HTERT RPE-1 (cell line): ENCODE measurements around the gene MEX3A.
"Not testable (repeated sequence)": the region's sequence is repeated elsewhere in the genome, so short reads cannot be mapped to it uniquely, and the experiment has no call there.

Experiments
- in situ Hi-C: fragments of 300-500 bp; cut with MboI; formaldehyde crosslinking; loops from 4 replicates; pipeline ENCODE4 v1.14.3; 2020; ENCODE audit warnings: low sequenced_read_pairs

MEX3A gene

DNA sequence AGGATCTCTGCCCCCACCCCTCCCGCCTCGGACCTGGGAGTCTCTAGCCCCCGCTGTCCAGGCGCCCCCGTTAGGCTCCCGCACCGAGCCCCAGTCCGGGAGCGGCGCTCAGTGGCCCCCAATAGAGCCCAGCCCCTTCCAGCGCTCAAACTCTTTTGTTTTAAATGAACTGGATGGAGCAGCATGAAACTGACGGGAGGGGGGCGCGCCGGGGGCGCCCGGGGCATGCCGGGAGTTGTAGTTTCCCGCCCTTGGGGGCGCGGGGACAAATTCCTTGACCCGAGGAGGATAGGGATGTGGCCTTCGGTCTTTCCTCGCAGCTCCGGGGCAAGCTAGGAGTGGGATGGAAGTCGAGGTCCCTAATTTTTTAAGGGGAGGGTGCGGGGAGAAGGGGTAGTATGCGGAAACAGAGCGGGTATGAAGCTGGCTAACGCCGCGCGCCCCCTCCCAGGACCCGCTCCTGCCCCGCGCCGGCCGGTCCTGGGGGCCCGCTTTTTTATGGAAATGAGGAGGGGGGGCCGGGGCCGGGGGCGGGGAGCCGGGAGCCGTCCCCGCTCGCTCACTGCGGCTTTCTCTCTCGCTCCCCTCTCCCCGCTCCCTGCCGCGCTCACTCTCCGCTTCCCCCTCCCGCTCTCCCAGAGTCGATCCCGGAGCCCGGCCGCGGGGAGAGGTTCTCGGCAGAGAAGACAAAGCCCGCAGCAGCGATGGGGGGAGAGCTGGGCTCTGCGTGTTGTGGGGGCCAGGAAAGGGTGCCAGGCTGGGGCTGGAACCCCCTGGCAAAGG lies at the start of gene MEX3A:
Gene MEX3A (minus strand): TSS at position 157 of the 783 bp plus-strand sequence. CDS start 467 bp downstream, outside the sequence.
- in situ Hi-C loops, result no loop called here

DNA sequence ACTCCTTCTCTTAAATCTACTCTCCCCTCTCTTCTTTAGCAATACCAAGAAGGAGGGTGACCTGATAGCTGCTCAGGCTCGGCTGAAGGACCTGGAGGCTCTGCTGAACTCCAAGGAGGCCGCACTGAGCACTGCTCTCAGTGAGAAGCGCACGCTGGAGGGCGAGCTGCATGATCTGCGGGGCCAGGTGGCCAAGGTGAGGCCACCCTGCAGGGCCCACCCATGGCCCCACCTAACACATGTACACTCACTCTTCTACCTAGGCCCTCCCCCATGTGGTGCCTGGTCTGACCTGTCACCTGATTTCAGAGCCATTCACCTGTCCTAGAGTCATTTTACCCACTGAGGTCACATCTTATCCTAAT lies 48.3 kb upstream of the MEX3A start:
- in situ Hi-C loops, result no loop called here

- in situ Hi-C loops, result no loop called here
Observed at GRCh38 chr1:156129687-156130577, 47.7 kb upstream of the MEX3A start.

DNA sequence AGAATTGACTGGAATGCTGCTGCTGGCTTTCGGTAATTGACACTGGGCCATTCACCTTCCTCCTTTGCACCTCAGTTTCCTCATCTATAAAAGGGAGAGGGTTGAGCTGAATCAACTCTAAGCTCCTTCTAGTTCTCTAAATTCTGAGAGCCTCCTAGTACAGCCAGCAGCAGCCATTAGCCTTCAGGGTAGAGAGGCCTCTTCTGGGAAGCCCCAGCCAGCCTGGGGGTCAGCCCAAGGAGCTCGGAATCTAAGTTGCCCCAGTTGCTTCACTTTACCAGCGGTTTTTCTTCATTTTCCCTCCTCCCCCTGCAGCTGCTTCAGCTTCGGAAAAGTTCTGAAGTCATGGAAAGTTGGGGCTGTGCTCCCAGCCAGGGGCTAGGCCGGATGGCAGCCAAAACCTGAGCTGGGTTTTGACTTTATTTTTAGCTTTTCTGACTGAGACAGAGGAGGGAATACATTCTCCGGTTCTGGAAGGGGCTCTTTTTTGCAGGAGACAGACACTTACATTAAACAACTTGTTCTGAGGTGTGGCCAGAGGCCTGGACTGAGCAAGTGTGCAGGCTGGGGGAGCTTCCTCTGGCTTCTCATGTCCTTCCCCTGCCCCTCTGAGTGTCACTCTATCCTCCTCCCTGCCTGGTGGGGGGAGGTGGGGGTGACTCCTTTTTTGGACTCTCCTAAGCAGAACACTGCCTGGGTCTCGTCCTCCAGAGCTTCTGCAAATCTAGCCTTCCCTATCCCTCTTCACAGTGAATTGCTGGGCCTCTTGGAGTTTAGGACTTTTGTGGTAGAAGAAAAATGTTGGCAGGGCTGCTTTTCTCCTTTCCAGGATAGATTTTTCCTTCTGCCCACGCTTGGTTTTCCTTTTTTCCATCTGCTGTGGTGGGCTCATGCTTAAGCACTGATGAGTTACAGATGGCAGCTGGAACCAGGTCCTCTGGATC lies 46.7 kb upstream of the MEX3A start:
- in situ Hi-C loops, result no loop called here

GRCh38 chr1:156128308-156128653 lies 46.0 kb upstream of the MEX3A start:
- in situ Hi-C loops, result no loop called here

- in situ Hi-C loops, result no loop called here
Observed at GRCh38 chr1:156126630-156127534, 44.6 kb upstream of the MEX3A start.

- in situ Hi-C loops, result no loop called here
Observed at GRCh38 chr1:156126043-156126629, 43.9 kb upstream of the MEX3A start.

- in situ Hi-C loops, result not testable (repeated sequence)
Observed at GRCh38 chr1:156125544-156125943, 43.3 kb upstream of the MEX3A start.

DNA sequence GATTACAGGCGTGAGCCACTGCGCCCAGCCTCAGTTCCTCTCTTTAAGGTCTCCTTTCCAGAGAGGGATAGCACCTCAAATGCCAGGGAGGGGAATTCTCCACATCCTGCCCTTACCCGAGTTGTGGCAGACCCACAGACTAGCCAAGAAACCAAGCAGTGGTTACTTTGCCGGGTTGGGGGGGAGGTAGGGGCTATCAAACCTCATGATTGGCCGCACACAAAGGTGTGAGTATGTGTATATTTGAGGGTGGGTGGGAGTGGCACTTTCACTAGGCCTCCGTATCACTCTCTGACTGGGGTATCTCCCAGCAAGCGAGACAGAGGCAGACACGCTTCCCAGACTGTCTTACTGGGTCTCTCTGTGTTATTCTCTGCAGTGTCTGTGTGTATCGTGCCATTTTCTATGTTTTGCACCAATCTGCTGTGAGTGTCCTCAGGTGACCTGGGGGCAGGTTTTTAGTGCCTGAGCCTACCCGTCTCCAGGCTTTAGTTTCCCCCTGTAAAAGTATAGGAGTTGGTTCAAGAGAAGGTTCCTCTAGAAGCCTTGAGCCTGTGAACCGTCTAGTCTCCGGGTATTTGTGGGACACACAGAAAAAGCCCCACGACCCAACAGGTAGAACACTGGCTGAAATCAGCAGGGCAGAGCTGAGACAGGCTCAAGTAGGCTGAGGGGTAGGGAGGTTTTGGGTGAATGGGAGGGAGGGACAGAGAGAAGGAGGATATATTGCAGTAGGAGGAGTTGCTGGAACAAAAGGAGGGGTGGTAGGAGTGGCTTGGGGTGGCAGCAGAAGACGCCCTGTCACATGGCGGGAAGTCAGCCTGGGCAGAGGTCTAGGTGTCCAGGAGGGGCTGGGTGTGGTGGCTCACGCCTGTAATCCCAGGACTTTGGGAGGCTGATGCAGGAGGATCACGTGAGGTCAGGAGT lies 42.6 kb upstream of the MEX3A start:
- in situ Hi-C loops, result no loop called here

- in situ Hi-C loops, result no loop called here
Observed at GRCh38 chr1:156123356-156124196, 41.3 kb upstream of the MEX3A start.

DNA sequence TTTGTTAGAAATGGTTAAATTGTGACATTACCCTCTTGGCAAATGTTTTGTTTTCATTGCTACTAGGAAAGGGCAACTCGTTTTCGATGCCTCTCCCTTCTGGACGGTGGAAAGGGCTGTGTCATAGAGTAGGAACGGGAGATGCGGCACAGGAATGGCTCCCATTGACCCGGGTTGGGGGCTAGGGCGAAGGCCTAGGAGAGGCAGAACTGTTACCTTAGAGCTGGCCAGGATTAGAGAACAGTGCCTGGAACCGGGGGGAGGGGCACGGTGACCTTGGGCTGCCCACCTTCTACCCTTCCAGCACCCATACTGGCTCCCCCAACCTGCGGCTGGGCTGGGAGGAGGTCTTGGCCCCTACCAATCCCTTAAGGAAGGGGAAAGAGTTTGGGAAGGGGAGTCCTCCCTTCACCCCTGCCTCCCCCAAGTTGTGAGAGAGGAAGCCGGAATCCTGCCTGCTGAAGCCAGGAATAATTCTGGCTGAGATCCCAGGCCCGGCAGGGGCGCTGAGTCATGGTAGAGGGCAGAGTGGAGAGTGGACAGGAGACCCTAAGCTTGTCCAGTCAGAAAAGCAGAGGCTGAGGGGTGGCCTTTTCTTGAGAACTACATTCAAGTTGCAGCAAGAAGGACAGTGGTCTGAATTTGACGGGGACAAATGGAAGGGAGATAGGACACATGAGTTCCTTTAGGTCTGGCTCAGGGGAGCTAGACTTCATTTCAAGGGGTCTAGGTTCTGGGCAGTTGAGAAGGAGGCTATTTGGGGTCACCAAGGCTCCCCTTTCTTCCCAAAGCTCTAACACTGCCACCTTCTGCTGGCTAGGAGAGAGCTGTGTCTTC lies 40.5 kb upstream of the MEX3A start:
- in situ Hi-C loops, result no loop called here

GRCh38 chr1:156122086-156122485 lies 39.8 kb upstream of the MEX3A start:
- in situ Hi-C loops, result no loop called here

GRCh38 chr1:156121457-156121856 lies 39.2 kb upstream of the MEX3A start:
- in situ Hi-C loops, result no loop called here

DNA sequence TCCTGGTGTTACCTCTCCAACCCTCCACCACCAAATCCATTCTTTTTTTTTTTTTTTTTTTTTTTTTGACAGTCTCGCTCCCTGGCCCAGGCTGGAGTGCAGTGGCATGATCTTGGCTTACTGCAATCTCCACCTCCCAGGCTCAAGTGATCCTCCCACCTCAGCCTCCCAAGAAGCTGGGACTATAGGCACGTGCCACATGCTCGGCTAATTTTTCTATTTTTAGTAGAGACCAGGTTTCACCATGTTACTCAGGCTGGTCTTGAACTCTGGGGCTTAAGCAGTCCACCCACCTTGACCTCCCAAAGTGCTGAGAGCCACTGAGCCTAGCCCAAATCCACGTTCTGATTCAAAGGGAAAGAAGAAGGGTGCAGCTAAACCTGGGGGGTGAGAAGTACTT lies 38.7 kb upstream of the MEX3A start:
- in situ Hi-C loops, result not testable (repeated sequence)

GRCh38 chr1:156120318-156120717 lies 38.1 kb upstream of the MEX3A start:
- in situ Hi-C loops, result no loop called here

- in situ Hi-C loops, result no loop called here
Observed at GRCh38 chr1:156119503-156120209, 37.4 kb upstream of the MEX3A start.
